Activated CD8-positive, alpha-beta T cell treated with anti-CD3 and anti-CD28 coated beads, Interleukin-2, amount 10 ng/mL, durations not matched to agents 7 days and 5 days (primary cell): ENCODE measurements around the gene HBS1L. TPM values are rescaled to one million over a fixed set of nuclear protein-coding genes. Genes with fewer than 3 reads are reported as not detected.

ENCODE experiments used
- ATAC-seq: fragments of 150-1000 bp; cut with Tn5 transposase; one replicate; pipeline ENCODE4 v1.10.0; 2021; ENCODE audit warnings: moderate library complexity
- CTCF ChIA-PET: fragments of 350-600 bp; sonication (Branson Sonifier 250); formaldehyde crosslinking; loops from one replicate; lab custom pipeline; 2021; ENCODE audit warnings: antibody characterized with exemption; lab: Charles Lee
- POLR2A ChIA-PET: fragments of 350-600 bp; sonication (Branson Sonifier 250); formaldehyde crosslinking; loops from one replicate; lab custom pipeline; 2021; ENCODE audit warnings: antibody characterized with exemption; lab: Charles Lee
- DNase-seq: peaks from one replicate; pipeline ENCODE4 v3.0.0-alpha.2; 2020
- H3K27ac Mint-ChIP-seq: one replicate; pipeline ENCODE4 v1.8.0; 2021; ENCODE audit warnings: mild to moderate bottlenecking, mixed read lengths
- H3K27me3 Mint-ChIP-seq: one replicate; pipeline ENCODE4 v1.8.0; 2021; ENCODE audit warnings: low read depth, mixed read lengths
- H3K36me3 Mint-ChIP-seq: one replicate; pipeline ENCODE4 v1.8.0; 2021; ENCODE audit warnings: low read depth, mixed read lengths
- H3K4me1 Mint-ChIP-seq: one replicate; pipeline ENCODE4 v1.8.0; 2021; ENCODE audit warnings: low read depth, mixed read lengths
- H3K4me3 Mint-ChIP-seq: one replicate; pipeline ENCODE4 v1.8.0; 2021; ENCODE audit warnings: mild to moderate bottlenecking, mixed read lengths
- H3K9me3 Mint-ChIP-seq: one replicate; pipeline ENCODE4 v1.8.0; 2022; ENCODE audit warnings: mixed read lengths; ENCODE audit not compliant: insufficient read depth
- total RNA-seq, 2 experiments: library from RNA; stranded (reverse); gene quantifications; one replicate each; pipeline ENCODE4 v1.2.3, GENCODE V29; 2021

HBS1L gene
- total RNA-seq, 2 experiments from 2014 or later, result 72.8 to 77.5 TPM

- Mint-ChIP-seq H3K9me3 (no peaks in the 10 kb centered on the region), H3K27ac (no peak overlapping the region), H3K36me3 (no peaks in the 10 kb centered on the region), H3K4me1 (peaks cover 7% of the 10 kb centered on the region), H3K27me3 (no peaks in the 10 kb centered on the region), H3K4me3 (no peak overlapping the region)
- DNase-seq (no peak), ATAC-seq (no peak)
- POLR2A ChIA-PET, result interaction anchor here (0.6 kb wide), 1 partner anchor 120 kb away, joined by 4 read pairs; no protein-coding TSS in a partner anchor
- CTCF ChIA-PET, result interaction anchor here (1.3 kb wide), 1 partner anchor 811 kb away, joined by 3 read pairs; no protein-coding TSS in a partner anchor
These were observed 119.7 kb downstream of the HBS1L start for GRCh38 chr6:134934793-134935485.

GRCh38 chr6:134932535-134933470 lies 121.8 kb downstream of the HBS1L start:
- DNase-seq (no peak), ATAC-seq (no peak)
- POLR2A ChIA-PET, result no interaction called here
- no peak overlapping the region for H3K4me3 Mint-ChIP-seq
- H3K9me3 Mint-ChIP-seq, result no peaks in the 10 kb centered on the region
- no peaks in the 10 kb centered on the region for H3K36me3 Mint-ChIP-seq
- CTCF ChIA-PET, result interaction anchor here (1.6 kb wide), 1 partner anchor 8 kb away, joined by 8 read pairs; no protein-coding TSS in a partner anchor
- H3K27ac Mint-ChIP-seq, result no peak overlapping the region
- H3K27me3 Mint-ChIP-seq, result no peaks in the 10 kb centered on the region
- peaks cover 3% of the 10 kb centered on the region for H3K4me1 Mint-ChIP-seq

DNA sequence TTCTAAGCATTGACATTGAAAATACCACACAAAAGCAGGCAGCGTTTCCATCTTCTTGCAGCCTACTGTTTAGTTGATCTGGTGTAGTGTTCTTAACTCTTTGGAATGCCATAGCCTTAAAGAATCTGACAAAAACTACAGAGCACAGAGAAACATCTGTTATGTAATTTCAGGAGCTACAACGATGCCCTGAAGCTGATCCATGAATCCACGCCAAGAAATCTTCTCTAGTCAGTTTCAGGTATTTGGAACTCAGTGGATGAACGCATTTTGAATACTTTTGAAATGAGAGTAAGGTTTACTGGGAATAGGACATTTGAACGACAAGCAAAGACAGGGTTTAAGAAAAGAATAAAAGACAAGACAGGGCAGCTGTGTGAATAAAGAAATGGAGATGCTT lies 122.5 kb downstream of the HBS1L start:
- no peak overlapping the region for H3K4me3 Mint-ChIP-seq
- CTCF ChIA-PET, result interaction anchor here (1.6 kb wide), 1 partner anchor 9 kb away, joined by 8 read pairs; no protein-coding TSS in a partner anchor
- no peaks in the 10 kb centered on the region for H3K27me3 Mint-ChIP-seq
- H3K9me3 Mint-ChIP-seq, result no peaks in the 10 kb centered on the region
- no peak for DNase-seq
- H3K4me1 Mint-ChIP-seq, result peaks cover 9% of the 10 kb centered on the region
- H3K27ac Mint-ChIP-seq, result no peak overlapping the region
- ATAC-seq, result no peak
- POLR2A ChIA-PET, result no interaction called here
- H3K36me3 Mint-ChIP-seq, result no peaks in the 10 kb centered on the region

DNA sequence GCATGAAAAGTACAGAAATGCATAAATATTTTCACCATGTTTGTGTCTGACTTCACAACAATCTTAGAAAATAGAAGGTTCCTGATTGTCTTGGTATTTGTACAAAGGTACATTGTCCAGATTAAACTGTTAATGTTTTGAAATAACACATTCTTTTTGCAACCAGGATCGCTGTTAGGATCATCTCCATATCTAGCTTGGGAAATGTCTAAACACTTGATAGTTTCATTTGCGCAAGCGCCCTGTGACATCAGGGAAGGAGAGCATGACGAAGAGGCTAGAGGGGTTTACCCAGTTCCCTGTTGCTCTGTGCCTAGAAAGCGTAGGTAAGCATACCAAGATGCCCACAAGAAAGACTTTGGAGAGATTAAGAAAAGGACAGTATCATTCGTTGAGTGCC lies 124.2 kb downstream of the HBS1L start:
- H3K27me3 Mint-ChIP-seq, result no peaks in the 10 kb centered on the region
- H3K4me3 Mint-ChIP-seq, result no peak overlapping the region
- peaks cover 9% of the 10 kb centered on the region for H3K4me1 Mint-ChIP-seq
- DNase-seq (no peak), ATAC-seq (no peak)
- POLR2A ChIA-PET, result no interaction called here
- no peaks in the 10 kb centered on the region for H3K36me3 Mint-ChIP-seq
- H3K9me3 Mint-ChIP-seq, result no peaks in the 10 kb centered on the region
- no peak overlapping the region for H3K27ac Mint-ChIP-seq
- CTCF ChIA-PET, result interaction anchor here (1.1 kb wide), 1 partner anchor 10 kb away, joined by 5 read pairs; no protein-coding TSS in a partner anchor

GRCh38 chr6:134928151-134928900 lies 126.3 kb downstream of the HBS1L start:
- H3K36me3 Mint-ChIP-seq, result no peaks in the 10 kb centered on the region
- POLR2A ChIA-PET, result no interaction called here
- CTCF ChIA-PET, result interaction anchor here (0.9 to 1.5 kb wide), 5 partner anchors 9 to 865 kb away, joined by 3 to 9 read pairs (median 3); no protein-coding TSS in a partner anchor
- H3K27me3 Mint-ChIP-seq, result no peaks in the 10 kb centered on the region
- H3K4me3 Mint-ChIP-seq, result no peak overlapping the region
- H3K9me3 Mint-ChIP-seq, result no peaks in the 10 kb centered on the region
- H3K27ac Mint-ChIP-seq, result no peak overlapping the region
- no peak for ATAC-seq
- DNase-seq, result no peak
- peaks cover 9% of the 10 kb centered on the region for H3K4me1 Mint-ChIP-seq

GRCh38 chr6:134925800-134926199 lies 128.8 kb downstream of the HBS1L start:
- no peaks in the 10 kb centered on the region for H3K36me3 Mint-ChIP-seq
- no peak overlapping the region for H3K27ac Mint-ChIP-seq
- no peak for DNase-seq
- H3K27me3 Mint-ChIP-seq, result no peaks in the 10 kb centered on the region
- ChIA-PET CTCF (interaction anchor here (1.0 to 1.1 kb wide), 2 partner anchors 15 to 802 kb away, joined by 3 to 5 read pairs; no protein-coding TSS in a partner anchor), POLR2A (no interaction called here)
- ATAC-seq, result no peak
- no peak overlapping the region for H3K4me3 Mint-ChIP-seq
- peaks cover 9% of the 10 kb centered on the region for H3K4me1 Mint-ChIP-seq
- H3K9me3 Mint-ChIP-seq, result no peaks in the 10 kb centered on the region

GRCh38 chr6:134921721-134922261 lies 132.8 kb downstream of the HBS1L start:
- ATAC-seq (no peak), DNase-seq (no peak)
- H3K4me1 Mint-ChIP-seq, result no peaks in the 10 kb centered on the region
- H3K27ac Mint-ChIP-seq, result no peak overlapping the region
- ChIA-PET POLR2A (no interaction called here), CTCF (interaction anchor here (0.9 kb wide), 1 partner anchor 12 kb away, joined by 3 read pairs; no protein-coding TSS in a partner anchor)
- no peak overlapping the region for H3K4me3 Mint-ChIP-seq
- no peaks in the 10 kb centered on the region for H3K36me3 Mint-ChIP-seq
- H3K27me3 Mint-ChIP-seq, result no peaks in the 10 kb centered on the region
- no peaks in the 10 kb centered on the region for H3K9me3 Mint-ChIP-seq

DNA sequence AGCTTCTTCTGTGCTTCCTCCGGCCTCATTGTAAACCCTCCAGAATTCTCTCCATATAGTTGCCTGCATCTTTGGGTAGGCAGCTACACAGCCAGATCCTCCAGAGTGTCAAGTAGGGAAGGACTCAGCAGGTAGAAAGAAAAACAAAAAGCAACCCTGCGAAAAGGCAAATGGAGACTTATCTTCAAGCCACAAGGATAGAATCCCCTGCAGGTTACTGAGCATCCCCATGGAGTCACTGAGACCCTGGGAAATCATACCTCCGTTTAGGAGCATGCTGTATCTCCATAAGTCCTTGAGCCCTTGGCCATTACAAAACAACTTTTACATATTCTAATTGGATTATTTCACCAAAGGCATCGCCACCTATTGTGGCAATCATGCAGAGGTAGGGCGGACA lies 133.3 kb downstream of the HBS1L start:
- no peaks in the 10 kb centered on the region for H3K27me3 Mint-ChIP-seq
- H3K9me3 Mint-ChIP-seq, result no peaks in the 10 kb centered on the region
- H3K4me1 Mint-ChIP-seq, result no peaks in the 10 kb centered on the region
- ATAC-seq (no peak), DNase-seq (no peak)
- no peaks in the 10 kb centered on the region for H3K36me3 Mint-ChIP-seq
- ChIA-PET CTCF (interaction anchor here (1.4 kb wide), 1 partner anchor 19 kb away, joined by 5 read pairs; no protein-coding TSS in a partner anchor), POLR2A (no interaction called here)
- no peak overlapping the region for H3K4me3 Mint-ChIP-seq
- no peak overlapping the region for H3K27ac Mint-ChIP-seq

DNA sequence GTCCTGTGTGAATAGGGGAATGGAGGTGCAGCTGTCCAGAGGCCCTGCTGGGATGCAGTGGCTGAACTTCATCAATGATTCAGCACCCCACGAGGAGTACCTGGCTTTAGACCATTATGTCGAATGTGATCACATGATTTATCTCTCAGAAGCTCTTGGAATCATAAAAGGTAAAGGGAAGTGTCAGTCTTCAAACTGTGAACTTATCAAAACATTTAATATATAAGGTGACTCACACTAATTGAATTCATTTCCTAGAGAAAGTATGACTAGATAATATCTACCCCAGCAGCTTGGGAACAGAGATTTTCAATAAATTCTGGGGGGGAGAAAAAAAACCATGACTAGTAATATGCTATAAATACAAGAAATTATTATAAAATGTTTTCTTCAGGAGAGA lies 134.2 kb downstream of the HBS1L start:
- DNase-seq (no peak), ATAC-seq (no peak)
- ChIA-PET POLR2A (no interaction called here), CTCF (interaction anchor here (0.7 to 1.4 kb wide), 3 partner anchors 20 to 149 kb away, joined by 4 to 5 read pairs (median 4); no protein-coding TSS in a partner anchor)
- H3K9me3 Mint-ChIP-seq, result no peaks in the 10 kb centered on the region
- H3K27me3 Mint-ChIP-seq, result no peaks in the 10 kb centered on the region
- H3K36me3 Mint-ChIP-seq, result no peaks in the 10 kb centered on the region
- H3K4me1 Mint-ChIP-seq, result no peaks in the 10 kb centered on the region
- H3K4me3 Mint-ChIP-seq, result no peak overlapping the region
- no peak overlapping the region for H3K27ac Mint-ChIP-seq

DNA sequence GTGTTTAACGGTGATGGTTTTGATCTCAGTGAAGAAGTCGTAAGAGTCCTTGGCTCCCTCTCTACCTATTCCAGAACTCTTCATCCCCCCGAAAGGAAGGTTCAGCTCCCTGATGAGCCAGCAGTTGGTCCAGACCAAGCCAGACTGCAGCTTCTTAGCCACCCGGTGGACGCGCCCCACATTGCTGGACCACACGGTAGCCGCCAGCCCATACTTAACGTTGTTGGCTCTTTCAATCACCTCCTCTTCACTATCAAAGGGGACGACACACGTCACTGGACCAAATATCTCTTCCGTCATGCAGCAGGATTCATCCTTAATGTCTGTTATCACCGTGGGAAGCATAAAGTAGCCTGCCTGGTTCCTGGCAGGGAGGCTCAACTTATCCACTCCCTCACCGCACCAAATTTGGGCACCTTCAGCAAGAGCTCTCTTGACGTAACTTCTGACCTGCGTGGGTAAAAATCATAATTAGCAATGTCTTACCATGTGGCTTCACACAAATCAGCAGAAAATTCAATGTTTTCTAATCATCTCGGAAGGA lies 136.1 kb downstream of the HBS1L start:
- no peaks in the 10 kb centered on the region for H3K9me3 Mint-ChIP-seq
- no peak overlapping the region for H3K27ac Mint-ChIP-seq
- no peak overlapping the region for H3K4me3 Mint-ChIP-seq
- H3K27me3 Mint-ChIP-seq, result no peaks in the 10 kb centered on the region
- no peaks in the 10 kb centered on the region for H3K36me3 Mint-ChIP-seq
- POLR2A ChIA-PET, result no interaction called here
- CTCF ChIA-PET, result interaction anchor here (0.5 to 2.0 kb wide), 5 partner anchors 9 to 807 kb away, joined by 3 to 11 read pairs (median 3); no protein-coding TSS in a partner anchor
- ATAC-seq (no peak), DNase-seq (no peak)
- H3K4me1 Mint-ChIP-seq, result no peaks in the 10 kb centered on the region

DNA sequence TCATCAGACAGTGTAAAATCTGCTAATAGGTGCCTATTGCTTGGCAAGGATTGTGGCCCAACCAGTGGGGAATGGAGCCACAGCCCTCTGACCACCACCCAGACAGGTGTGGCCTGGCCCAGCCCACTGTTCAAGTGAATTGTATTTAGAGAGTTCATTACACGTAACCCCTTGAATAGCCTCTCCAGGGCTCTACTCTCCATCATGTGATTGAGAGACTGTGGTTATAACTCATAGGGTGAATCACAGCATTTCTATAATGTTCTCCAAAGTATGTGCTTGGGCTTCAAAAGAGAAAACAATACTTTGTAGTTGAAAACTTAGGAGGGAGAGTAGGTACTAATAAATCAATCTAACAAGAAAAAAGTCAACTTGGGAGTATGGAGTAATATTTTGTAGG lies 143.1 kb downstream of the HBS1L start:
- no peaks in the 10 kb centered on the region for H3K36me3 Mint-ChIP-seq
- peaks cover 8% of the 10 kb centered on the region for H3K27me3 Mint-ChIP-seq
- no peak for ATAC-seq
- DNase-seq, result no peak
- H3K27ac Mint-ChIP-seq, result no peak overlapping the region
- H3K4me3 Mint-ChIP-seq, result no peak overlapping the region
- H3K4me1 Mint-ChIP-seq, result no peaks in the 10 kb centered on the region
- ChIA-PET CTCF (no interaction called here), POLR2A (no interaction called here)
- no peaks in the 10 kb centered on the region for H3K9me3 Mint-ChIP-seq
